Measurements from ENCODE around the gene UBFD1. TPM values are rescaled to one million over a fixed set of nuclear protein-coding genes. Genes with fewer than 3 reads are reported as not detected.

The UBFD1 gene
- total RNA-seq, 6 experiments from 2014 or later = 27.6 to 50.5 (median 37.4) TPM

DNA sequence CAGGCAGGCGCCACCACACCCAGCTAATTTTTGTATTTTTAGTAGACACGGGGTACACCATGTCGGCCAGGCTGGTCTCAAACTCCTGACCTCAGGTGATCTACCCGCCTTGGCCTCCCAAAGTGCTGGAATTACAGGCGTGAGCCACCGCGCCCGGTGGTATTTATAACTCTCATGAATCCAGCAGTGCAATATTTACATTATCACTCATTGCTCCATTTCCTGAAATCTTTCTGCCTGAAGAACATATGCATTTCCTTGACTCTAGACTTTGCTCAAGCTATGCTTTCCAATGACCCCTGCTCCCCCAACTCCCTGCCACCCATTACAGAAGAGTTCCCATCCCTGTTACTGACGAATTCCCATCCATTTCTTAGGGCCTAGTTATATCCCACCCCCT lies 58.3 kb downstream of the UBFD1 start:
- DNase-seq (no peak), ATAC-seq (no peak)
- Histone ChIP-seq H3K9me3 (no peaks in the 10 kb centered on the region), H3K27ac (no peak overlapping the region), H3K4me3 (no peak overlapping the region), H3K27me3 (no peaks in the 10 kb centered on the region), H3K4me1 (no peaks in the 10 kb centered on the region), H3K36me3 (peaks cover 4 to 23% (median 10%) of the 10 kb centered on the region in 4 donors)
- TF ChIP-seq CTCF (IDR thresholded peaks at IDR 0.05) (no peak), POLR2A (IDR thresholded peaks at IDR 0.05) (no peak)
- intact Hi-C loops (cut with DNase I) = no loop called here
- 100% methylated on average over 6 of the region's 9 CpGs for WGBS (ENCODE audit: insufficient coverage, low coverage, low lambda C conversion rate, missing lambda C conversion rate)

Other genes starting within 250 kb of the UBFD1 start
- 10 to 100 TPM in 1 of 6 experiments, 1 to 10 TPM in 5; 7.5 to 11.2 (median 8.4) TPM for gene COG7, start 104.5 kb upstream of the UBFD1 start, total RNA-seq
- 10 to 100 TPM; 19.2 to 31.7 (median 27.8) TPM for gene GGA2, start 47.2 kb upstream of the UBFD1 start, total RNA-seq
- gene EARS2, start 377 bp upstream of the UBFD1 start, total RNA-seq = 10 to 100 TPM; 14.9 to 47.7 (median 15.9) TPM
- gene NDUFAB1, start 38.6 kb downstream of the UBFD1 start, total RNA-seq = 10 to 100 TPM; 53.9 to 87.3 (median 63.9) TPM
- 1 to 10 TPM; 4.3 to 7.7 (median 5.4) TPM for gene PALB2, start 83.6 kb downstream of the UBFD1 start, total RNA-seq
- gene DCTN5, start 83.7 kb downstream of the UBFD1 start, total RNA-seq = 10 to 100 TPM; 10.0 to 18.9 (median 18.3) TPM
- gene PLK1, start 121.2 kb downstream of the UBFD1 start, total RNA-seq = 1 to 10 TPM in 4 of 6 experiments, under 1 TPM in 2; 0.61 to 3.6 (median 1.8) TPM
- not detected for gene ERN2, start 155.5 kb downstream of the UBFD1 start, total RNA-seq
- gene CHP2, start 197.3 kb downstream of the UBFD1 start, total RNA-seq = not detected